GM12878 (cell line): ENCODE results near the gene CDYL. TPM values are rescaled to one million over a fixed set of nuclear protein-coding genes. Genes with fewer than 3 reads are reported as not detected.

Source experiments
- ATAC-seq: fragments of 200-7000 bp; cut with Tn5 transposase; 3 replicates; pipeline ENCODE4 v1.9.1; 2020; ENCODE audit warnings: mild to moderate bottlenecking, moderate library complexity
- BruUV-seq: library from RNA; stranded (reverse); fragments of 400-500 nt; replicated peaks from 2 replicates; lab custom pipeline; 2021; lab: Mats Ljungman, UMichigan
- CTCF ChIA-PET: fragments of 300-600 bp; sonication (Branson Sonifier 250); formaldehyde crosslinking; extraction: SDS; loops from one replicate; lab custom pipeline; 2021; ENCODE audit warnings: inconsistent platforms; lab: Yijun Ruan, JAX
- POLR2A ChIA-PET: fragments of 350-600 bp; formaldehyde crosslinking; extraction: SDS; loops from one replicate; lab custom pipeline; 2021; ENCODE audit warnings: inconsistent platforms; lab: Charles Lee
- RAD21 ChIA-PET: fragments of 300-600 bp; sonication (Branson Sonifier 250); formaldehyde crosslinking; loops from one replicate; lab custom pipeline; 2023; ENCODE audit warnings: antibody characterized with exemption; ENCODE audit not compliant: unreplicated experiment; lab: Charles Lee
- SMC1A ChIA-PET: fragments of 300-600 bp; sonication (Branson Sonifier 250); formaldehyde crosslinking; loops from one replicate; lab custom pipeline; 2023; ENCODE audit not compliant: unreplicated experiment, uncharacterized antibody; lab: Charles Lee
- DNase-seq: peaks from one replicate; pipeline ENCODE4 v3.0.0-alpha.2; 2011; ENCODE audit warnings: low read depth, low spot score
- FAIRE-seq: peaks from 3 replicates; lab custom pipeline; 2011; peaks lifted over from hg19 to GRCh38; lab: Jason Lieb, UNC
- H2AFZ ChIP-seq: 2 replicates; pipeline ENCODE4 v1.6.0; 2011; ENCODE audit warnings: low read depth, low read length, control low read depth; ENCODE audit not compliant: control insufficient read depth
- H3K27ac ChIP-seq: 2 replicates; pipeline ENCODE4 v1.5.1; 2011; ENCODE audit warnings: control low read depth; ENCODE audit not compliant: control insufficient read depth, insufficient read depth
- H3K27me3 ChIP-seq, 2 experiments: replicated peaks in 1 of 2; 2 replicates each; pipeline versions ENCODE4 v1.6.0 to v1.6.1; 2011; ENCODE audit warnings: low read length in 1 of 2; ENCODE audit not compliant: control insufficient read depth in 2 of 2, insufficient read depth in 2 of 2
- H3K36me3 ChIP-seq, 2 experiments: 2 replicates each; pipeline ENCODE4 v1.5.1; 2011; ENCODE audit warnings: low read length in 1 of 2; ENCODE audit not compliant: control insufficient read depth in 2 of 2, insufficient read depth in 2 of 2
- H3K4me1 ChIP-seq: 2 replicates; pipeline ENCODE4 v1.6.1; 2011; ENCODE audit warnings: mild to moderate bottlenecking, low read length, moderate library complexity, mixed read lengths; ENCODE audit not compliant: control insufficient read depth, insufficient read depth
- H3K4me2 ChIP-seq: 2 replicates; pipeline ENCODE4 v1.6.0; 2011; ENCODE audit warnings: control low read depth; ENCODE audit not compliant: control insufficient read depth, insufficient read depth
- H3K4me3 ChIP-seq: fragments of 200-600 bp; sonication (generic); 2 replicates; pipeline ENCODE4 v1.5.1; 2016
- H3K79me2 ChIP-seq: 2 replicates; pipeline ENCODE4 v1.6.0; 2011; ENCODE audit warnings: low read length; ENCODE audit not compliant: control insufficient read depth, insufficient read depth
- H3K9ac ChIP-seq: 2 replicates; pipeline ENCODE4 v1.8.0; 2011; ENCODE audit warnings: low read length, control low read depth, mixed read lengths; ENCODE audit not compliant: control insufficient read depth, insufficient read depth
- H3K9me3 ChIP-seq: replicated peaks from 3 replicates; pipeline ENCODE4 v1.5.1; 2011; ENCODE audit warnings: mild to moderate bottlenecking, low read length; ENCODE audit not compliant: control insufficient read depth, insufficient read depth
- H4K20me1 ChIP-seq: 2 replicates; pipeline ENCODE4 v1.6.0; 2011; ENCODE audit not compliant: control insufficient read depth, insufficient read depth
- EED ChIP-seq: sonication (generic); IDR thresholded peaks from 2 replicates; pipeline ENCODE4 v1.6.1; 2016; ENCODE audit warnings: antibody characterized with exemption, low read depth
- ESRRA ChIP-seq: IDR thresholded peaks from 2 replicates; pipeline ENCODE4 v1.6.1; 2012; ENCODE audit warnings: mild to moderate bottlenecking, low read length, improper control_type of control experiment
- FOXK2 ChIP-seq: fragments of 450-650 bp; IDR thresholded peaks from 2 replicates; pipeline ENCODE4 v1.6.1; 2017; ENCODE audit warnings: mild to moderate bottlenecking, moderate library complexity
- MTA2 ChIP-seq: fragments of 450-650 bp; IDR thresholded peaks from 2 replicates; pipeline ENCODE4 v1.6.1; 2016; ENCODE audit warnings: low read depth, mild to moderate bottlenecking, moderate library complexity
- NFIC ChIP-seq: IDR thresholded peaks from 2 replicates; pipeline ENCODE4 v1.6.1; 2012; ENCODE audit warnings: low read depth, mild to moderate bottlenecking, inconsistent platforms, low read length, moderate library complexity
- NFXL1 ChIP-seq: fragments of 450-650 bp; IDR thresholded peaks from 2 replicates; pipeline ENCODE4 v1.6.1; 2017; ENCODE audit warnings: antibody characterized with exemption, mild to moderate bottlenecking, borderline replicate concordance
- NRF1 ChIP-seq: conservative IDR thresholded peaks from 2 replicates; pipeline ENCODE4 v1.6.1; 2011; ENCODE audit warnings: mild to moderate bottlenecking, low read depth, low read length, improper control_type of control experiment
- PBX3 ChIP-seq: IDR thresholded peaks from 2 replicates; pipeline ENCODE4 v1.6.1; 2011; ENCODE audit warnings: mild to moderate bottlenecking, low read depth, low read length, moderate library complexity; ENCODE audit not compliant: insufficient replicate concordance
- RAD21 ChIP-seq: IDR thresholded peaks from 2 replicates; pipeline ENCODE4 v1.6.1; 2011; ENCODE audit warnings: mild to moderate bottlenecking, low read depth, low read length, moderate library complexity; ENCODE audit not compliant: insufficient read depth
- SREBF1 ChIP-seq: IDR thresholded peaks from 2 replicates; pipeline ENCODE4 v1.6.1; 2012; ENCODE audit warnings: mild to moderate bottlenecking, low read length
- STAT1 ChIP-seq: fragments of 450-650 bp; conservative IDR thresholded peaks from 2 replicates; pipeline ENCODE4 v1.6.1; 2014; ENCODE audit warnings: antibody characterized with exemption, mild to moderate bottlenecking
- WGBS: methylation state at CpG from one replicate; pipeline ENCODE4 v1.1.6; 2016; ENCODE audit warnings: low lambda C conversion rate; ENCODE audit not compliant: insufficient replicate concordance, insufficient coverage; ENCODE audit errors: missing lambda C conversion rate; 5-methylcytosine and 5-hydroxymethylcytosine counted together
- in situ Hi-C: fragments of 300-500 bp; cut with MboI; formaldehyde crosslinking; loops from 9 replicates; pipeline ENCODE4 v1.14.3; 2018; ENCODE audit warnings: mixed read lengths
- intact Hi-C: fragments of 100-400 bp; cut with micrococcal nuclease; formaldehyde crosslinking; loops from one replicate; pipeline ENCODE4 v1.14.2; 2022; ENCODE audit not compliant: unreplicated experiment
- polyA plus RNA-seq, 11 experiments: library from polyadenylated mRNA; depleted of rRNA in 4 of 11; unstranded in 6 of 11; stranded (reverse) in 5 of 11; fragments of >200 nt; fragmentation: Nextera tagmentation in 4 of 11; fragmentation: Illumina TruSeq in 1 of 11; extraction: Ambion mirVana in 4 of 11; extraction: Trizol in 1 of 11; gene quantifications; 1 replicate in 1 of 11; 2 replicates in 10 of 11; pipeline versions ENCODE4 v1.2.1 to v1.2.3, GENCODE V29; 2011 to 2016; ENCODE audit warnings: inconsistent platforms in 2 of 11, missing spikeins in 2 of 11, low read depth in 1 of 11
- total RNA-seq, 4 experiments: library from RNA; depleted of rRNA in 3 of 4; stranded (reverse); fragments of >200 nt in 3 of 4; fragmentation: Illumina TruSeq in 1 of 4; extraction: Trizol in 1 of 4; gene quantifications; 2 replicates each; pipeline versions ENCODE4 v1.2.1 to v1.2.3, GENCODE V29; 2013 to 2021
- TF ChIP-seq, protein P1 (sequence below): fragments of 450-650 bp; IDR thresholded peaks from 2 replicates; pipeline ENCODE4 v1.6.1; 2017; ENCODE audit warnings: low read depth, mild to moderate bottlenecking, moderate library complexity

CDYL gene
- total and polyA plus RNA-seq, 10 of the 15 experiments (the other 5 are each of a cell fraction or from before 2014, with no cell fraction given) = 9.3 to 61.2 (median 28.5) TPM

DNA sequence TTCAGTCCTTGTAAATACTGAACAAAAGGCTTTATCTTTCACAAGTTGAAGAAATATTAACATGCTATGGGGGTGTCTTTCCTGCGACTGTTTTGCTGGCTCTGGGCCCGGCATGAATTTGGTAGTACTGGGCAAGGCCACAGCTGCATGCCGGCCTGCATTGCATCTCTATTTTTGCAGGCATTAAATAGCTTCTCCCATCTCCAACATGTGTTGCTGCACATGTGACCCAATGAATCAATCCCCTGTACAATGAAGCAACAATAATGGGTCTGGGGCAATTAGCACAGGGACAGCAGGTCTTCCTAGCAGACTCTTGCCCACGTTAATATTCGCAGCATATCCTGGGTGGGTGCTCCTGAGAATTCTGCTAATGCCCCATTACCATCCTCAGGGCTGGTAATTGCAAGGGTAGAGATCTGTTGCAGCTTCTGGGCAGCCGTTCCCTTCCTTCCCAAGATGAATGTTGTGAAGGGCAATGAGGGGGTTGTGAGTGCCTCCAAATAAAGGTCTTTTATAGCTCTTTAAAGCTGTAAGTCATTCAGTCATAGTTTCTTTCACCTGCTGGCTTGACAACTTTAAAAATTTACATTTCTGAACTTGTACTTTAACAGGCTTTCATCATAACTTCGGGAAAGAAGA, 24.3 kb upstream of the CDYL start:
- WGBS = 49% methylated on average over 7 of the region's 7 CpGs
- ChIA-PET CTCF (interaction anchor here (0.7 kb wide), 1 partner anchor 217 kb away, joined by 3 read pairs; no protein-coding TSS in a partner anchor), SMC1A (no interaction called here)
- Histone ChIP-seq H3K27me3 (no peaks in the 10 kb centered on the region; a peak in 1 of 4 replicates), H3K79me2 (no peaks in the 10 kb centered on the region), H2AFZ (no peak overlapping the region)
- no TSS peak for BruUV-seq
- FAIRE-seq = no peak
- TF ChIP-seq RAD21 = no peak
- TF ChIP-seq, all 136 proteins: peak for 0
- H4K20me1 ChIP-seq = no peaks in the 10 kb centered on the region
- H3K4me2 ChIP-seq = no peak overlapping the region
- ChIA-PET POLR2A (no interaction called here), RAD21 (no interaction called here)
- H3K27ac ChIP-seq = no peak overlapping the region
- H3K4me1 ChIP-seq = no peaks in the 10 kb centered on the region
- no peak overlapping the region for H3K9ac ChIP-seq
- intact Hi-C loops (no loop called here), in situ Hi-C loops (no loop called here)
- no peak for DNase-seq
- H3K9me3 ChIP-seq = no peaks in the 10 kb centered on the region
- no peak overlapping the region for H3K4me3 ChIP-seq
- no peaks in the 10 kb centered on the region for H3K36me3 ChIP-seq
- no peak for ATAC-seq

GRCh38 chr6:4756247-4756646, 20.0 kb upstream of the CDYL start:
- Histone ChIP-seq H3K27me3 (no peaks in the 10 kb centered on the region; a peak in 1 of 4 replicates), H3K9ac (no peak overlapping the region), H3K9me3 (no peaks in the 10 kb centered on the region; the same call in 2 of the 3 replicates), H3K4me3 (no peak overlapping the region), H3K4me2 (no peak overlapping the region), H3K4me1 (no peaks in the 10 kb centered on the region), H4K20me1 (no peaks in the 10 kb centered on the region), H2AFZ (no peak overlapping the region), H3K27ac (no peak overlapping the region), H3K79me2 (no peaks in the 10 kb centered on the region), H3K36me3 (no peaks in the 10 kb centered on the region)
- FAIRE-seq (no peak), ATAC-seq (no peak), DNase-seq (no peak)
- ChIA-PET SMC1A (interaction anchor here (0.7 to 1.5 kb wide), 2 partner anchors 11 to 48 kb away, joined by 3 read pairs; no protein-coding TSS in a partner anchor), RAD21 (no interaction called here), POLR2A (no interaction called here), CTCF (interaction anchor here (0.6 to 0.7 kb wide), 2 partner anchors 235 to 1284 kb away, joined by 3 to 6 read pairs; no protein-coding TSS in a partner anchor)
- WGBS = 0% methylated on average over 2 of the region's 2 CpGs
- intact Hi-C loops (no loop called here), in situ Hi-C loops (no loop called here)
- no TSS peak for BruUV-seq
- TF ChIP-seq NFIC (no peak), RAD21 (no peak), EED (no peak), PBX3 (no peak), NRF1 (no peak), NFXL1 (no peak), FOXK2 (no peak), MTA2 (no peak), STAT1 (no peak), ESRRA (no peak), SREBF1 (no peak)
- TF ChIP-seq, protein P1, sequence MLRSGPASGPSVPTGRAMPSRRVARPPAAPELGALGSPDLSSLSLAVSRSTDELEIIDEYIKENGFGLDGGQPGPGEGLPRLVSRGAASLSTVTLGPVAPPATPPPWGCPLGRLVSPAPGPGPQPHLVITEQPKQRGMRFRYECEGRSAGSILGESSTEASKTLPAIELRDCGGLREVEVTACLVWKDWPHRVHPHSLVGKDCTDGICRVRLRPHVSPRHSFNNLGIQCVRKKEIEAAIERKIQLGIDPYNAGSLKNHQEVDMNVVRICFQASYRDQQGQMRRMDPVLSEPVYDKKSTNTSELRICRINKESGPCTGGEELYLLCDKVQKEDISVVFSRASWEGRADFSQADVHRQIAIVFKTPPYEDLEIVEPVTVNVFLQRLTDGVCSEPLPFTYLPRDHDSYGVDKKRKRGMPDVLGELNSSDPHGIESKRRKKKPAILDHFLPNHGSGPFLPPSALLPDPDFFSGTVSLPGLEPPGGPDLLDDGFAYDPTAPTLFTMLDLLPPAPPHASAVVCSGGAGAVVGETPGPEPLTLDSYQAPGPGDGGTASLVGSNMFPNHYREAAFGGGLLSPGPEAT = no peak
